Heart right ventricle (tissue), 16 donors: Measurements from ENCODE around the gene ADK. TPM values are rescaled to one million over a fixed set of nuclear protein-coding genes. Genes with fewer than 3 reads are reported as not detected.
A peak's percentile ranks its signal among the peaks of the same experiment; 100 is the strongest.

Source experiments
- ATAC-seq, 8 donors: fragments of 200-7000 bp; cut with Tn5 transposase; one replicate each; pipeline ENCODE4 v1.9.1; 2020; ENCODE audit warnings: mild to moderate bottlenecking in 8 of 8, moderate library complexity in 8 of 8, moderate number of reproducible peaks in 1 of 8
- DNase-seq, 2 donors: peaks; one replicate each; pipeline ENCODE4 v3.0.0-alpha.2; 2020
- H3K27ac ChIP-seq, 10 donors: fragments of 200-600 bp; sonication (generic) in 2 of 10; one replicate each; pipeline versions ENCODE4 v1.5.0 to v1.8.0; 2020 to 2022; ENCODE audit warnings: mild to moderate bottlenecking in 3 of 10
- H3K27me3 ChIP-seq, 7 donors: fragments of 200-600 bp; one replicate each; pipeline ENCODE4 v1.8.0; 2021 to 2022; ENCODE audit warnings: mild to moderate bottlenecking in 2 of 7
- H3K36me3 ChIP-seq, 9 donors: fragments of 200-600 bp; sonication (generic) in 1 of 9; one replicate each; pipeline versions ENCODE4 v1.5.0 to v1.8.0; 2020 to 2022; ENCODE audit warnings: mild to moderate bottlenecking in 2 of 9
- H3K4me1 ChIP-seq, 9 donors: fragments of 200-600 bp; sonication (generic) in 1 of 9; one replicate each; pipeline versions ENCODE4 v1.5.0 to v1.8.0; 2020 to 2022; ENCODE audit warnings: mild to moderate bottlenecking in 4 of 9
- H3K4me3 ChIP-seq, 10 donors: fragments of 200-600 bp; sonication (generic) in 2 of 10; one replicate each; pipeline versions ENCODE4 v1.5.0 to v1.8.0; 2020 to 2022; ENCODE audit warnings: mild to moderate bottlenecking in 7 of 10, moderate library complexity in 2 of 10
- H3K9me3 ChIP-seq, 11 donors: fragments of 200-600 bp in 10 of 11; sonication (generic) in 2 of 11; one replicate each; pipeline versions ENCODE4 v1.5.0 to v1.8.0; 2013 to 2022; ENCODE audit warnings: mild to moderate bottlenecking in 2 of 11, control low read depth in 1 of 11, moderate library complexity in 1 of 11
- WGBS, 2 donors: extraction: QIAGEN DNeasy Blood & Tissue Kit; methylation state at CpG; one replicate each; pipeline ENCODE4 v1.1.7; 2013; ENCODE audit warnings: inconsistent platforms in 1 of 2; 5-methylcytosine and 5-hydroxymethylcytosine counted together
- intact Hi-C, 10 donors: fragments of 100-400 bp; cut with DNase I; formaldehyde crosslinking; loops; one replicate each; pipeline versions ENCODE4 v1.11.1 to v1.14.2; 2022
- polyA plus RNA-seq, 2 donors: library from polyadenylated mRNA; stranded (reverse); fragments of 200-250 nt; gene quantifications; one replicate each; pipeline ENCODE4 v1.2.3, GENCODE V29; 2013
- total RNA-seq, 10 donors: library from RNA; stranded (reverse); fragmentation: NEBNext Ultra II Directional in 3 of 10; extraction: Animal tissue kit (Norgen Biotek cat#: 25700) in 3 of 10; gene quantifications; one replicate each; pipeline versions ENCODE4 v1.2.1 to v1.2.4, GENCODE V29; 2021 to 2023
- TF ChIP-seq, protein P1 (sequence below), 9 donors: fragments of 200-600 bp; sonication (generic) in 2 of 9; IDR thresholded peaks; one replicate each; pipeline versions ENCODE4 v1.5.0 to v1.8.0; 2021 to 2022; ENCODE audit warnings: antibody characterized with exemption in 9 of 9, mild to moderate bottlenecking in 5 of 9, moderate library complexity in 1 of 9
- donor health status: Arrhythmogenic right ventricular cardiomyopathy.
- donor health status: ischemic (EF 13 %, LVEDD 7.1; RV severe dilation, severe dysfunction).
- donor health status: healthy with polysubstance abuse.
- donor health status: DM: no; HTN: yes; CAD: no.
- donor health status: DM: no; HTN: no; CAD: no.
- donor health status: ischemic (EF 25% LVEDD 6.9; RV normal size, moderate dysfunction).
- donor health status: ischemic (EF 25% LVEDD 5.7; RV mildly dilated, moderate dysfunction).
- donor health status: healthy.
- donor health status: DM: yes; HTN: yes; CAD: no.
- donor health status: Ischemic cardiomyopathy.
- donor health status: ischemic (EF 35%, LVEDD 5.7; RV mildly dilated, moderate dysfunction).
- donor health status: nonischemic (EF 11% LVEDD 7.7; RV severe dilation, severe dysfunction).
- donor health status: DM: yes; HTN: yes; CAD: no.
- donor health status: PGD.
- donor health status: ischemic (EF 29% LVEDD 5.4; RV normal size, mild dysfunction).
- donor health status: nonischemic (EF 23%, LVEDD 6.1; RV moderate dilation, normal function).

The ADK gene
- total and polyA plus RNA-seq, 12 donors, result 13.0 to 50.0 (median 39.1) TPM

- Histone ChIP-seq H3K27ac (no peak overlapping the region), H3K4me3 (no peak overlapping the region), H3K36me3 (peaks cover 0 to 8% (median 0%) of the 10 kb centered on the region in 9 donors), H3K4me1 (peaks cover 0 to 6% (median 0%) of the 10 kb centered on the region in 9 donors), H3K9me3 (peaks cover 0 to 5% (median 0%) of the 10 kb centered on the region in 11 donors), H3K27me3 (no peaks in the 10 kb centered on the region)
- TF ChIP-seq, protein P1, sequence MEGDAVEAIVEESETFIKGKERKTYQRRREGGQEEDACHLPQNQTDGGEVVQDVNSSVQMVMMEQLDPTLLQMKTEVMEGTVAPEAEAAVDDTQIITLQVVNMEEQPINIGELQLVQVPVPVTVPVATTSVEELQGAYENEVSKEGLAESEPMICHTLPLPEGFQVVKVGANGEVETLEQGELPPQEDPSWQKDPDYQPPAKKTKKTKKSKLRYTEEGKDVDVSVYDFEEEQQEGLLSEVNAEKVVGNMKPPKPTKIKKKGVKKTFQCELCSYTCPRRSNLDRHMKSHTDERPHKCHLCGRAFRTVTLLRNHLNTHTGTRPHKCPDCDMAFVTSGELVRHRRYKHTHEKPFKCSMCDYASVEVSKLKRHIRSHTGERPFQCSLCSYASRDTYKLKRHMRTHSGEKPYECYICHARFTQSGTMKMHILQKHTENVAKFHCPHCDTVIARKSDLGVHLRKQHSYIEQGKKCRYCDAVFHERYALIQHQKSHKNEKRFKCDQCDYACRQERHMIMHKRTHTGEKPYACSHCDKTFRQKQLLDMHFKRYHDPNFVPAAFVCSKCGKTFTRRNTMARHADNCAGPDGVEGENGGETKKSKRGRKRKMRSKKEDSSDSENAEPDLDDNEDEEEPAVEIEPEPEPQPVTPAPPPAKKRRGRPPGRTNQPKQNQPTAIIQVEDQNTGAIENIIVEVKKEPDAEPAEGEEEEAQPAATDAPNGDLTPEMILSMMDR (IDR thresholded peaks at IDR 0.05), result no peak
- 48 to 61% methylated on average over 1 of the region's 1 CpG for WGBS, 2 donors
- intact Hi-C loops, result loop anchor here in 1 of 10 donors (10.0 kb wide), 1 partner anchor 687 kb away; a partner anchor contains a TSS
- DNase-seq (no peak), ATAC-seq (no peak)
These were observed 266.4 kb downstream of the ADK start for GRCh38 chr10:74417397-74417796.

GRCh38 chr10:74418285-74418872 lies 267.4 kb downstream of the ADK start:
- H3K27ac ChIP-seq, result no peak overlapping the region
- TF ChIP-seq, protein P1 (IDR thresholded peaks at IDR 0.05), result no peak
- no peaks in the 10 kb centered on the region for H3K27me3 ChIP-seq
- peak in 4 of 8 donors; percentile 45 to 65 (median 56) for ATAC-seq
- intact Hi-C loops, result loop anchor here in 1 of 10 donors (10.0 kb wide), 1 partner anchor 686 kb away; a partner anchor contains a TSS
- WGBS, 2 donors, result 47 to 56% methylated on average over 4 of the region's 4 CpGs
- no peak overlapping the region for H3K4me3 ChIP-seq
- H3K4me1 ChIP-seq, result peaks cover 0 to 6% (median 0%) of the 10 kb centered on the region in 9 donors
- H3K9me3 ChIP-seq, result no peaks in the 10 kb centered on the region
- no peaks in the 10 kb centered on the region for H3K36me3 ChIP-seq
- DNase-seq, result no peak

- Histone ChIP-seq H3K27me3 (no peaks in the 10 kb centered on the region), H3K9me3 (peaks cover 0 to 1% (median 0%) of the 10 kb centered on the region in 11 donors), H3K36me3 (no peaks in the 10 kb centered on the region), H3K4me1 (peaks cover 0 to 6% (median 0%) of the 10 kb centered on the region in 9 donors), H3K27ac (no peak overlapping the region), H3K4me3 (no peak overlapping the region)
- TF ChIP-seq, protein P1 (IDR thresholded peaks at IDR 0.05), result no peak
- WGBS, 2 donors, result 47 to 57% methylated on average over 1 of the region's 1 CpG
- DNase-seq (no peak), ATAC-seq (no peak)
- intact Hi-C loops, result loop anchor here in 1 of 10 donors (10.0 kb wide), 1 partner anchor 685 kb away; a partner anchor contains a TSS
These were observed 268.5 kb downstream of the ADK start for GRCh38 chr10:74419491-74419951.

- intact Hi-C loops, result loop anchor here in 2 of 10 donors (10.0 kb wide), 2 partner anchors 405 to 685 kb away; partner anchors contain the start of gene KAT6B (in 1 of the 2)
- 84 to 94% methylated on average over 2 of the region's 2 CpGs for WGBS, 2 donors
These were observed 268.9 kb downstream of the ADK start for GRCh38 chr10:74419958-74420375.

More at GRCh38 chr10:74419958-74420375, 268.9 kb downstream of the ADK start:
- no peak for ATAC-seq
- no peaks in the 10 kb centered on the region for H3K27me3 ChIP-seq
- no peak for DNase-seq
- H3K4me3 ChIP-seq, result no peak overlapping the region
- peaks cover 0 to 6% (median 0%) of the 10 kb centered on the region in 9 donors for H3K4me1 ChIP-seq
- H3K9me3 ChIP-seq, result peaks cover 0 to 4% (median 0%) of the 10 kb centered on the region in 11 donors
- H3K27ac ChIP-seq, result no peak overlapping the region
- TF ChIP-seq, protein P1 (IDR thresholded peaks at IDR 0.05), result peak in 8 of 9 donors; percentile 21 to 54 (median 38)
- no peaks in the 10 kb centered on the region for H3K36me3 ChIP-seq
